Activated CD8-positive, alpha-beta T cell treated with anti-CD3 and anti-CD28 coated beads for 36 hours (primary cell): ENCODE measurements around the gene MIS18BP1. TPM values are rescaled to one million over a fixed set of nuclear protein-coding genes. Genes with fewer than 3 reads are reported as not detected.
"Not testable (repeated sequence)": the region's sequence is repeated elsewhere in the genome, so short reads cannot be mapped to it uniquely, and the experiment has no call there.

Source experiments
- ATAC-seq: fragments of 200-7000 bp; cut with Tn5 transposase; one replicate; pipeline ENCODE4 v1.10.0; 2021; ENCODE audit warnings: mild to moderate bottlenecking, moderate library complexity
- CTCF ChIA-PET: fragments of 350-600 bp; sonication (Branson Sonifier 250); formaldehyde crosslinking; loops from one replicate; lab custom pipeline; 2021; ENCODE audit warnings: antibody characterized with exemption; lab: Charles Lee
- POLR2A ChIA-PET: fragments of 350-600 bp; sonication (Branson Sonifier 250); formaldehyde crosslinking; loops from one replicate; lab custom pipeline; 2021; ENCODE audit warnings: antibody characterized with exemption; lab: Charles Lee
- DNase-seq: peaks from one replicate; pipeline ENCODE4 v3.0.0-alpha.2; 2020
- H3K27ac Mint-ChIP-seq: one replicate; pipeline ENCODE4 v1.8.0; 2021; ENCODE audit warnings: mild to moderate bottlenecking, mixed read lengths
- H3K27me3 Mint-ChIP-seq: one replicate; pipeline ENCODE4 v1.8.0; 2021; ENCODE audit warnings: mixed read lengths
- H3K36me3 Mint-ChIP-seq: one replicate; pipeline ENCODE4 v1.8.0; 2021; ENCODE audit warnings: low read depth, mixed read lengths
- H3K4me1 Mint-ChIP-seq: one replicate; pipeline ENCODE4 v1.8.0; 2021; ENCODE audit warnings: low read depth, mixed read lengths
- H3K4me3 Mint-ChIP-seq: one replicate; pipeline ENCODE4 v1.8.0; 2021; ENCODE audit warnings: mild to moderate bottlenecking, moderate library complexity, mixed read lengths
- H3K9me3 Mint-ChIP-seq: one replicate; pipeline ENCODE4 v1.8.0; 2021; ENCODE audit warnings: mixed read lengths
- intact Hi-C: fragments of 100-400 bp; cut with micrococcal nuclease; formaldehyde crosslinking; loops from one replicate; pipeline ENCODE4 v1.10.0; 2022
- total RNA-seq, 2 experiments: library from RNA; stranded (reverse); gene quantifications; one replicate each; pipeline ENCODE4 v1.2.3, GENCODE V29; 2021
- TF ChIP-seq, protein P1 (sequence below): fragments of 200-600 bp; IDR thresholded peaks from one replicate; pipeline ENCODE4 v1.8.0; 2022; ENCODE audit warnings: antibody characterized with exemption, mild to moderate bottlenecking

MIS18BP1 gene
- total RNA-seq, 2 experiments from 2014 or later: 51.0 to 55.8 TPM

- intact Hi-C loops: no loop called here
- Mint-ChIP-seq H3K27ac (no peak overlapping the region), H3K4me3 (no peak overlapping the region), H3K4me1 (peaks cover 14% of the 10 kb centered on the region), H3K36me3 (peaks cover 53% of the 10 kb centered on the region), H3K27me3 (no peaks in the 10 kb centered on the region), H3K9me3 (no peaks in the 10 kb centered on the region)
- no peak for ATAC-seq
- TF ChIP-seq, protein P1, sequence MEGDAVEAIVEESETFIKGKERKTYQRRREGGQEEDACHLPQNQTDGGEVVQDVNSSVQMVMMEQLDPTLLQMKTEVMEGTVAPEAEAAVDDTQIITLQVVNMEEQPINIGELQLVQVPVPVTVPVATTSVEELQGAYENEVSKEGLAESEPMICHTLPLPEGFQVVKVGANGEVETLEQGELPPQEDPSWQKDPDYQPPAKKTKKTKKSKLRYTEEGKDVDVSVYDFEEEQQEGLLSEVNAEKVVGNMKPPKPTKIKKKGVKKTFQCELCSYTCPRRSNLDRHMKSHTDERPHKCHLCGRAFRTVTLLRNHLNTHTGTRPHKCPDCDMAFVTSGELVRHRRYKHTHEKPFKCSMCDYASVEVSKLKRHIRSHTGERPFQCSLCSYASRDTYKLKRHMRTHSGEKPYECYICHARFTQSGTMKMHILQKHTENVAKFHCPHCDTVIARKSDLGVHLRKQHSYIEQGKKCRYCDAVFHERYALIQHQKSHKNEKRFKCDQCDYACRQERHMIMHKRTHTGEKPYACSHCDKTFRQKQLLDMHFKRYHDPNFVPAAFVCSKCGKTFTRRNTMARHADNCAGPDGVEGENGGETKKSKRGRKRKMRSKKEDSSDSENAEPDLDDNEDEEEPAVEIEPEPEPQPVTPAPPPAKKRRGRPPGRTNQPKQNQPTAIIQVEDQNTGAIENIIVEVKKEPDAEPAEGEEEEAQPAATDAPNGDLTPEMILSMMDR: no peak
- CTCF ChIA-PET: no interaction called here
- POLR2A ChIA-PET: no interaction called here
- no peak for DNase-seq
Measured at GRCh38 chr14:45227566-45227965, 25.4 kb downstream of the MIS18BP1 start.

DNA sequence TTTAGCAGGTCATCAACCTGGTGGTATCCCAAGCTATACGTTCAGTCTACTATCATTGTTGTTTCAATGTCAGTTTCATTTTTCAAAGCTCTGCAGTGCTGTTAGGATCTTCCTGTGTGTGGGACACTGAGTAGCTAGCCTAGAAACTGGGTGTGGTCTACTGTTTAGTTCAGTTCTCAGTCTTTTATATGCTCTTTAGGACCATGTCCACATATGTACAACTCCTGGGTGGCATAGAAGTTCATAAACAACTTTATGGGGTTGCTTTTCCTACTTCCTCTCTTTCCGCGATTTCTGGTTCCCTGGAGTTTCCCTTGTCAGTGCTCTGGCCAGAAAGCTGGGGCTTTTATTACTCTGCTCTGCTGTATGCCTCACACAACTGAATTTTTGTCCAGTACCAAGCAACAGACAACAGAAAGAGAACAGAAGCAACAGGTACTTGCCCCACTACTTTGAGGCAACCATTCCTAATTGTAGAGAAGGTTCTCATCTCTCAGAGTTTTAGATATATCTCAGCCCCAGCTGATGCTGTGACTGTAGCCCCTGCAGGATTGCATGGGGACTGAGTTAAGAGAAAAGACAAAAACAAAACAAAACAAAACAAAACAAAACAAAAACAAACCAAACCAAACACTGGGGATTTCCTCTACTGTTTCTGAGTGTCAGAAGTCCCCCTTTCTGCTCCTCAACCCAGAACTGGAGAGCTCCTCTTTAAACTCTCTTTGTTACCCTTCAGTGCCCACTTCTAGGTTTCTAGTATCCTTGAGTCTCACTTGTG lies 30.3 kb downstream of the MIS18BP1 start:
- ChIA-PET CTCF (interaction anchor here (1.2 kb wide), 1 partner anchor 30 kb away, joined by 4 read pairs; no protein-coding TSS in a partner anchor), POLR2A (no interaction called here)
- intact Hi-C loops: no loop called here
- Mint-ChIP-seq H3K9me3 (no peaks in the 10 kb centered on the region), H3K4me1 (peaks cover 14% of the 10 kb centered on the region), H3K27ac (no peak overlapping the region), H3K36me3 (peaks cover 41% of the 10 kb centered on the region), H3K4me3 (no peak overlapping the region), H3K27me3 (no peaks in the 10 kb centered on the region)
- TF ChIP-seq, protein P1: no peak
- ATAC-seq (no peak), DNase-seq (no peak)

DNA sequence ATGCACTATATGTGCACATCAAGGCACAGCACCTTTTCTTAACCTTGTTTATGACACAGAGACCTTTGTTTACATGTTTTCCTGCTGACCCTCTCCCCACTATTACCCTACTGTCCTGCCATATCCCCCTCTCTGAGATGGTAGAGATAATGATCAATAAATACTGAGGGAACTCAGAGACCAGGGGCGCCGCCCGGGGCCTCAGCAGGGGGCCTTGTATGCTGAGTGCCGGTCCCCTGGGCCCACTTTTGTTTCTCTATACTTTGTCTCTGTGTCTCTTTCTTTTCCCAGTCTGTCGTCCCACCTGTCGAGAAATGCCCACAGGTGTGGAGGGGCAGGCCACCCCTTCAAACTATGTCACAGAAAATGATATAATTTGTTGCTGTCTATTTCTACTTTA lies 38.7 kb downstream of the MIS18BP1 start:
- H3K27me3 Mint-ChIP-seq, H3K4me3 Mint-ChIP-seq, CTCF ChIA-PET, H3K9me3 Mint-ChIP-seq, intact Hi-C loops, POLR2A ChIA-PET, ATAC-seq, H3K4me1 Mint-ChIP-seq, H3K27ac Mint-ChIP-seq, DNase-seq: not testable (repeated sequence)
- peaks cover 32% of the 10 kb centered on the region for H3K36me3 Mint-ChIP-seq

GRCh38 chr14:45213716-45214115 lies 39.3 kb downstream of the MIS18BP1 start:
- intact Hi-C loops, POLR2A ChIA-PET: not testable (repeated sequence)

GRCh38 chr14:45212231-45212630 lies 40.8 kb downstream of the MIS18BP1 start:
- ChIA-PET POLR2A (interaction anchor here (1.1 kb wide), 1 partner anchor 34 kb away, joined by 3 read pairs; no protein-coding TSS in a partner anchor), CTCF (no interaction called here)
- no peaks in the 10 kb centered on the region for H3K4me1 Mint-ChIP-seq
- H3K4me3 Mint-ChIP-seq: no peak overlapping the region
- no peaks in the 10 kb centered on the region for H3K27me3 Mint-ChIP-seq
- no peaks in the 10 kb centered on the region for H3K9me3 Mint-ChIP-seq
- no peak for DNase-seq
- ATAC-seq: no peak
- TF ChIP-seq, protein P1: no peak
- no peak overlapping the region for H3K27ac Mint-ChIP-seq
- intact Hi-C loops: no loop called here
- H3K36me3 Mint-ChIP-seq: peaks cover 29% of the 10 kb centered on the region

More at GRCh38 chr14:45213716-45214115, 39.3 kb downstream of the MIS18BP1 start:
- H3K27me3 Mint-ChIP-seq, H3K4me3 Mint-ChIP-seq, H3K9me3 Mint-ChIP-seq, H3K27ac Mint-ChIP-seq, ATAC-seq, H3K4me1 Mint-ChIP-seq, CTCF ChIA-PET, DNase-seq: not testable (repeated sequence)
- H3K36me3 Mint-ChIP-seq: peaks cover 32% of the 10 kb centered on the region

DNA sequence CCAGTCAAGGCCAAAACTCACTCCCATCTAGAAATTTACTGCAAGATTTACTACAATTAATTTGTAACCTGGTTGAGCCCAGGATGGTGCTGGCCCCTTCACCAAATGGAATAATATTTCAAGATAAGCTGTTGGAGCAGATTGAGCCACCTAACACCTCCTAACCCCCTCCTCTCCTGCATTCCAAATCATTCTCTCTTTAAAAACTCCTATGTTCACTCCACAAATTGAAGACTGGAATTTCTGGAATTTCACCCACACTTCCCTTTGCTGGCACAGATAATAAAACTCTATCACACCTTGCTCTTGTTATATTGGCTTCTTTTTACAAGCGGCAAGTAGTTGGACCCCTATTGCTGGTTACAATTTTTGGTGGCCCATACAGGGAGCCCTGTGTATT lies 41.7 kb downstream of the MIS18BP1 start:
- intact Hi-C loops: no loop called here
- DNase-seq: no peak
- Mint-ChIP-seq H3K27ac (no peak overlapping the region), H3K36me3 (peaks cover 36% of the 10 kb centered on the region), H3K9me3 (no peaks in the 10 kb centered on the region), H3K4me1 (no peaks in the 10 kb centered on the region), H3K4me3 (no peak overlapping the region), H3K27me3 (no peaks in the 10 kb centered on the region)
- POLR2A ChIA-PET: interaction anchor here (1.0 to 1.1 kb wide), 2 partner anchors 35 to 250 kb away, joined by 3 read pairs; no protein-coding TSS in a partner anchor
- ATAC-seq: no peak
- CTCF ChIA-PET: no interaction called here
- TF ChIP-seq, protein P1: no peak
